HG03457 (cell line): Measurements from ENCODE around the gene OGDHL.
"Not testable (repeated sequence)": the region's sequence is repeated elsewhere in the genome, so short reads cannot be mapped to it uniquely, and the experiment has no call there.

ENCODE experiments used
- ATAC-seq: cut with Tn5 transposase; IDR thresholded peaks from one replicate; pipeline ENCODE4 v1.9.1; 2021; ENCODE audit warnings: moderate number of reproducible peaks; ENCODE audit not compliant: unreplicated experiment

OGDHL gene

GRCh38 chr10:49756641-49757040 lies 5.5 kb downstream of the OGDHL start:
- ATAC-seq, result no peak

- no peak for ATAC-seq
Observed at GRCh38 chr10:49756031-49756430, 6.1 kb downstream of the OGDHL start.

- not testable (repeated sequence) for ATAC-seq
Observed at GRCh38 chr10:49754951-49755350, 7.2 kb downstream of the OGDHL start.

GRCh38 chr10:49752584-49752983 lies 9.5 kb downstream of the OGDHL start:
- ATAC-seq, result no peak

- no peak for ATAC-seq
Observed at GRCh38 chr10:49751636-49752510, 10.2 kb downstream of the OGDHL start.

- ATAC-seq, result no peak
Observed at GRCh38 chr10:49751216-49751615, 10.9 kb downstream of the OGDHL start.

GRCh38 chr10:49750546-49750945 lies 11.6 kb downstream of the OGDHL start:
- ATAC-seq, result no peak

GRCh38 chr10:49749556-49750491 lies 12.3 kb downstream of the OGDHL start:
- ATAC-seq, result no peak

GRCh38 chr10:49749144-49749543 lies 13.0 kb downstream of the OGDHL start:
- ATAC-seq, result no peak

GRCh38 chr10:49748006-49748405 lies 14.1 kb downstream of the OGDHL start:
- ATAC-seq, result no peak

- no peak for ATAC-seq
Observed at GRCh38 chr10:49747303-49747646, 14.8 kb downstream of the OGDHL start.

GRCh38 chr10:49746626-49747302 lies 15.4 kb downstream of the OGDHL start:
- ATAC-seq, result no peak

- ATAC-seq, result no peak
Observed at GRCh38 chr10:49745756-49746155, 16.4 kb downstream of the OGDHL start.

- ATAC-seq, result no peak
Observed at GRCh38 chr10:49744924-49745605, 17.1 kb downstream of the OGDHL start.

GRCh38 chr10:49744091-49744685 lies 17.9 kb downstream of the OGDHL start:
- ATAC-seq, result no peak

GRCh38 chr10:49743464-49744075 lies 18.6 kb downstream of the OGDHL start:
- ATAC-seq, result no peak

GRCh38 chr10:49742683-49743463 lies 19.2 kb downstream of the OGDHL start:
- ATAC-seq, result no peak

- ATAC-seq, result no peak
Observed at GRCh38 chr10:49741108-49741995, 20.8 kb downstream of the OGDHL start.
